22Rv1 (cell line): ENCODE results near the gene FREM2.

Source experiments
- H3K27ac ChIP-seq: fragments of 450-650 bp; 2 replicates; pipeline ENCODE4 v1.5.1; 2017
- ZFX ChIP-seq: fragments of 450-650 bp; IDR thresholded peaks from 2 replicates; pipeline ENCODE4 v1.6.1; 2017; ENCODE audit warnings: antibody characterized with exemption, borderline replicate concordance
- TF ChIP-seq, protein P1 (sequence below): fragments of 450-650 bp; IDR thresholded peaks from 2 replicates; pipeline ENCODE4 v1.5.1; 2017; ENCODE audit warnings: mild to moderate bottlenecking

FREM2 gene

DNA sequence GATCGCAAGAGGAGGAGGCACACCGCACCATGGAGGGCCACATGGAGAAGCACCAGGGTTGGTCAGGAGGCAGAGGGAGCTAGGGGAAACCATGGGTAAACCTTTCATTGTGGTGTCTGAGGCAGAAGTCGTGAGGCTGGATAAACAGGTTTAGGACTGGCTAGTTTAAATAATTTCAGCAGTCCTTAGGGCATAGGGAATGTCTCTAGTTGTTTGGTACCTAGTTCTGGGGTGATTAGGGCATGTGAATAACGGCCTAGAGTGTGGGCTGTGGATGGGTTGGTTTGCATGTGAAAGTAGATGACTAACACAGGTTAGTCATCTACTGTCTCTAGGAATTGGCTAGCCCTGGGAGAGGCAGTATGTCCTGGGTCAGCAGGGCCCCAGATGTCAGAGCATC lies 201.4 kb downstream of the FREM2 start:
- no peak overlapping the region for H3K27ac ChIP-seq
- TF ChIP-seq ZFX, result no peak
- TF ChIP-seq, protein P1, sequence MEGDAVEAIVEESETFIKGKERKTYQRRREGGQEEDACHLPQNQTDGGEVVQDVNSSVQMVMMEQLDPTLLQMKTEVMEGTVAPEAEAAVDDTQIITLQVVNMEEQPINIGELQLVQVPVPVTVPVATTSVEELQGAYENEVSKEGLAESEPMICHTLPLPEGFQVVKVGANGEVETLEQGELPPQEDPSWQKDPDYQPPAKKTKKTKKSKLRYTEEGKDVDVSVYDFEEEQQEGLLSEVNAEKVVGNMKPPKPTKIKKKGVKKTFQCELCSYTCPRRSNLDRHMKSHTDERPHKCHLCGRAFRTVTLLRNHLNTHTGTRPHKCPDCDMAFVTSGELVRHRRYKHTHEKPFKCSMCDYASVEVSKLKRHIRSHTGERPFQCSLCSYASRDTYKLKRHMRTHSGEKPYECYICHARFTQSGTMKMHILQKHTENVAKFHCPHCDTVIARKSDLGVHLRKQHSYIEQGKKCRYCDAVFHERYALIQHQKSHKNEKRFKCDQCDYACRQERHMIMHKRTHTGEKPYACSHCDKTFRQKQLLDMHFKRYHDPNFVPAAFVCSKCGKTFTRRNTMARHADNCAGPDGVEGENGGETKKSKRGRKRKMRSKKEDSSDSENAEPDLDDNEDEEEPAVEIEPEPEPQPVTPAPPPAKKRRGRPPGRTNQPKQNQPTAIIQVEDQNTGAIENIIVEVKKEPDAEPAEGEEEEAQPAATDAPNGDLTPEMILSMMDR, result no peak

DNA sequence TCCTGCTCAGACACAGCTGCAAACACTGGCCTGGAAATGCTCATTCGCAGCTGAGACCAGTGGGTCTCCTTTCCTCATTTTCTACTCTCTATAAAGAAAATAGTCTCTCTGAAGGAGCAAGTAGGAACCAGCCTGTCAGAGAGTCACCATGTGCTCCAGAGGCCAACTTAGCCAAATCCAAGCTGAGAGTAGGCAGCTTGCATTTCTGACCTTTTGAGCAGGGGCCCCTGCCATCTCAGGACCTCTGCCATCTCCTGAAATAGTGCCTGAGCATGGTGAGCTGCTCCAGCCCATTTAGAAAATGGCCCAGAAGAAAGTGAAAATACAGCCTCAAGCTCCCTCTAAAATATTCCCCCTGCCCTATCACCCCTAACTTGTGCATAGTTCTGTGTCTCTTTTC lies 208.2 kb downstream of the FREM2 start:
- no peak overlapping the region for H3K27ac ChIP-seq
- TF ChIP-seq, protein P1, result no peak
- TF ChIP-seq ZFX, result no peak

DNA sequence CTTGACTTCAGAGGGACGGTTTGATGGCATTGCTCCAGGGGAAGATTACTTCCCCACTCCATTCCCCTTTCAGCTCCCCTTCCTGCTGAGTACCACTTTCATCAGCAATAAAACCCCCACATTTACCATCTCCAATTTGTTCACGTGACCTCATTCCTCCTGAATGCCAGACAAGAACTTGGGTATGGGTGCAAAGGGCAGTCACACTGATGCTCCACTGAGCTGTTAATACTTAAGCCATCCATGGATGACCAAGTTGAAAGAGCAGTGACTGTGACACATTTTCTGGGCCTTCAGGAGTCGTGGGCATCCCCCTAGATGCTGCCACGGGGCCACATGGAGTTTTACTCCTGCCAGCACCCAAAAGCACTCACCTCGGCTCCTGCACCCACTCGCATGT lies 210.6 kb downstream of the FREM2 start:
- TF ChIP-seq ZFX, result no peak
- TF ChIP-seq, protein P1, result no peak

DNA sequence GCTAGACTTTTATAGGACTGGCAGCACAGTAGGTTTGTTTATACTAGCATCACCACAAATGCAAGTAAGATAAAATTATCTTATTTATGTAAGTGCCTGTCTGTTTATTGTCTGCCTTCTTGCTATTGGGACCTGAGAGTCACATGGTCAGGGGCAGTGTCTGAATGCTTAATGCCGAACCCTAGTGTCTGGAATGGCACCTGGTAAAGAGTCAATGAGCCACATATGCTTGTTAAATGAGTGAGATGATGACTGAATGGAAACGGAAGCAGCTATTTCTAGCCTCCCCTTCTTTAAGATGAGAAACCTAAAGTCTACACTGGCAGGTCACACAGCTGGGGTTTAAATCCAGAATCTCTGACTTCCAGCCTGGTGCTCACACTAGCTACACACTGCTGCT lies 211.6 kb downstream of the FREM2 start:
- TF ChIP-seq, protein P1, result no peak
- no peak for TF ChIP-seq ZFX

More for the DNA sequence above, 210.6 kb downstream of the FREM2 start:
- no peak overlapping the region for H3K27ac ChIP-seq

DNA sequence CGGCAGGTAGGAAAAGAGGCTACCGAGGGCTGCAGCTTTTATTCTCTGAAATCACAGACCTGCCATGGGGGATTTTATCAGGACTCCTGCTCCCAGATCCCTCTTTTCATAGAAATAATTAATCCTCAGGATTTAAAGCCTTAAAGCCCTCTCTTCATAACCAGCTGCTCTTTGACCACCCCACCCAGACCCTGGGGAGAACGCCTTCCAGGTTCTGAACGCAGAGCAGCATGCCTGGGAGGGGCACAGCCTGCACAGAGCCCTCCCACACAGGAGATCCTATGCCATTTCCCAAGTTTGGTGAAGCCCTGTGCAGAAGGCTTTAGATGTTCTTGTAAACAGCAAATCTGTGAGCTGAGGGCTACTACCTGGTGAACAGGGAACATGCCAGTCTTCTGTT lies 212.7 kb downstream of the FREM2 start:
- TF ChIP-seq, protein P1, result no peak
- no peak for TF ChIP-seq ZFX
- no peak overlapping the region for H3K27ac ChIP-seq

More for the DNA sequence above, 211.6 kb downstream of the FREM2 start:
- H3K27ac ChIP-seq, result no peak overlapping the region

DNA sequence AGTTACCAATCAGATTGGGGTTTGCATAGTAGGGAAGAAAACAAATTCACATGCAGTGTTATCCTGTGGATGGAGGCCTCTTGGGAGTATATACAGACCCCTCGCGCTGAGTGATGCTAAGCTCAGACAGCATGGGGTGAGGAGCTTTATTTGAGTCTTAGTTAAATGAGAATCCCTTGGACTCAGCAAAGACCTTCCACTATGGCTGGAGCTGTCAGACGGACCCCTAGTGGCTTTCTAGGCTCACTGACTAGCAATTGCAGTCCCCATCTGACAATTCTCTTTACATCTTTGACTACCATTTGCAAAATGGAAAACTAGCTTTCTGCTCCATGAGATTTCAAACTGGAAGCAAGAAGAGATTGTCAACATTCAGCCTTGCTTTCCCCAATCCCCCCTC lies 213.3 kb downstream of the FREM2 start:
- no peak overlapping the region for H3K27ac ChIP-seq
- TF ChIP-seq, protein P1, result peak; percentile 14; the same call in 1 of the 2 replicates
- no peak for TF ChIP-seq ZFX

DNA sequence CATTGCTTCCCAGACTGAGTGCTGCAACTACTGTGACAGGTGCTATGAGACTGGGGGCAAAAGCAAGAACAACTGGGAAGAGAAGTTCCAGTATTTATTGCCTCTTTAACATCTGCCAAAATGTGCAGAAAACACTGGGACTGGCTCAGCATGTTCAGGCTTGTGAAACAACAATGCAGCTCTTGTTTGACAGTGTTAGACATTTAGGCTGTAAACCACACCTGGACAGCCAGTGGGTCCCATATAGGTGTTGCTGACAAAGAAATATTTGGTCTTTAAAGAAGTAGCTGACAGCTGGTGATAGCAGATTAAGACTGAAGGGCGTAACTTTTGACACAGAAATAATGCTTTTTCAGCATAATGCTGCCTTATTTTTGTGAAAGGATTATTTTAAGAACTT lies 215.7 kb downstream of the FREM2 start:
- no peak for TF ChIP-seq ZFX
- TF ChIP-seq, protein P1, result no peak
- H3K27ac ChIP-seq, result no peak overlapping the region
